CD4-positive, alpha-beta T cell treated with Interleukin-21 for 1 hour (primary cell): ENCODE results near the gene MAPK10.
A peak's percentile ranks its signal among the peaks of the same experiment; 100 is the strongest.

Experiments used
- DNase-seq: peaks from one replicate; pipeline ENCODE4 v3.0.0-alpha.2; 2020

The MAPK10 gene

DNA sequence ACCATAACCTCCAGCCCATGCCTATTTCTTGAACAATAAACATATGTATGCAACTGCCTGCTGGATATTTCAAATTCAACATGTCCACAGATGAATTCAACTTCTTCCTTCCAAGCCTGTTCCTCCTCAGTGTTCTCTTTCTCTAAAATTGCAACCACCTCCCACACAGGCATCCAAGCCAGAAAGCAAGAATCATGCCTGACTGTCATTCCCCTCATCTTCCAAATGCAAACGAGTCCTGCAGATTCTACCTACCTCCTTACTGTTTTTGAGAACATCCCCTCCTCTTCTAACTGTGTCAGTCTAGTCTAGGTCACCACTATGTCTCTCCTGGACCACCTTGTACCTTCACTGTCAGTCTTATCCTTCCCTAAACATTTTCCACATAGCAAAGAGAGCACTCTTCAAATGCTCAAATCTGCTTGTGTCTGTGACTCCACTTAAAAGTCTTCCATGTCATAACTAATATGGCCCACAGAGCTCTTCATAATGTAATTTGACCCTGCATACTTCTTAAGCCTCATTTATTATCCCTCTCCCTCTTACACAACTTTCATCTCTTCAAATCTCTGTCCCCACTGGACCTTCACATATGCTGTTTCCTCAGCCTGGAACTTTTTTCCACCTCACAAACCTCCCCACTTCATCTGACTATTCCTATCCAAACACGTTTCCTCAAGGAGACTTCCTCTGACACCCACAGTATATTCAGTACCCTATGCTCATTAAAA is 25.7 kb downstream of the MAPK10 start:
- no peak for DNase-seq

- no peak for DNase-seq
Observed at GRCh38 chr4:86333236-86333635, 26.6 kb downstream of the MAPK10 start.

- DNase-seq, result no peak
Observed at GRCh38 chr4:86330961-86331742, 28.7 kb downstream of the MAPK10 start.

- peak; percentile 1 for DNase-seq
Observed at GRCh38 chr4:86330411-86330810, 29.4 kb downstream of the MAPK10 start.

DNA sequence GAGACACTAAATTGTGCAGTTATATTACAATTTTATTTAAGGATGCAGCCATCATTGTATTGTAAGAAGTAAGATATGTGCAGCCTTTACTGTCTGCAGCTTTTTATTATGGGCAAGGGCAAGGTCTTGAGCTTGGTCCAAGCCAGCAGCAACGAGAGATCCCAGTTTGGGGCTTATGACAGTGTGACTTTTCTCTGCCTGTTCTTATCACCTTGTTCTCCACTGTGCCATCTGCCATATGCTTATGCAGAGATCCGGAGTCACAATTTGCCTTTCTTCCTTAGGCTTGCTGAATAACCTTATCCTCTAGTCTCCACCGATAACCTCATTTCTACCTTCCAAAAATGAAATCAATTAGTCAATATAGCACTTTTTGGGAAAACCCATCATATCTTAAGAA is 30.4 kb downstream of the MAPK10 start:
- DNase-seq, result no peak

DNA sequence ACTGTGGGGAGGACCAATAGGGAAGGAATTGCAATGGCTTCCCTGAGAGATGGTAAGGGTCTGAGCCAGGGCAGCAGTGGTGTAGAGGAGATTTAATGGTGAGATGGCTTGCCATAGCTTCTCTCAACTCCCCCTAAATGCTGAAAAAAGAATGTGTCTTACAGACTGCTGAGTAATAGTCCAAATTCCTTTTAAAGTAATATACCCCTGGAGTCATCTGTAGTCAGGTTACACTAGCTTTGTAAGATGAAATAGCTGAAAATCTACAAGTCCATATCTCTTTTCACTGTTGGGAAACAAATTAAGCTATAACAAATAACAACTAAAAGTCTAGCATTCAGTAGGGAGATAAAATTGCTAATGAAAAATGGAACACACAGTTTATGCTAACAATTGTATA is 33.5 kb downstream of the MAPK10 start:
- no peak for DNase-seq

DNA sequence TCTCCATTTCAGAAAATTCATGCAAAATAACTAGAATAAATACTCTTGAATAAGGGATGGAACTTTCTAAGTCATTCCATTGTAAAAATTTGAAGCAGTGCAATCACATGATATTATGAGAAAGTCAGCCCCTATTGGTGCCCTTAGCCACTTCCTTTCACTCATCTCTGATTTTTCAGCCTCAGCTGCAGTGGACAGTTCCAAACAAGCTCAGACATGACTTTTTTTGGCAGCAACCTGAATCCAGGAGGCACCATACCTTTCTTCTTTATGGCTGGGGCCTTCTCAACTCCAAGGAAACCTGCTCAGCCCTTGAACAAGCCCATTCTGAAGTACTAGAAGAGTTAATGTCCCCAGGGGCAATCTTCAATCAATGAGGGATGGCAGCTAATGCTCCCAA is 40.5 kb downstream of the MAPK10 start:
- no peak for DNase-seq

- no peak for DNase-seq
Observed at GRCh38 chr4:86315579-86315978, 44.3 kb downstream of the MAPK10 start.

- DNase-seq, result no peak
Observed at GRCh38 chr4:86313656-86314055, 46.2 kb downstream of the MAPK10 start.

DNA sequence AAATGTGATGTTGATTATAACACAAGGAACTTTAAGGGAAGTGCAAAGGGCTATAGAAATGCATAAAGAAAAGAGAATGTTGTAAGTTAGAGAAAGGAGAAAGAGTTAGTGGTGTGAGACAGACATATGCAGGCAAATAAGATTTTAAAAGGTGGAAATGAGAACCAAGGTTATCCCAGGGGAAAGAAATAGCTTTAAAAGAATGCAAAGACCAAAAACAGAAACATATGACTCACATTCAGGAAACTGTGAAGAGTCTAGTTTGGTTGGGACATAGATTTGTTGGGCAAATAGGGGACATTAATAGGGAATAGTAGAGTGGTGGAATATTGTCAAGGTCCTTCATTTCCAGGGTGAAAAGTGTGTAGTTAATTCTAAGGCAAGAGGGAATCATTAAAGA is 52.4 kb downstream of the MAPK10 start:
- DNase-seq, result no peak

GRCh38 chr4:86306816-86307215 is 53.0 kb downstream of the MAPK10 start:
- DNase-seq, result no peak

GRCh38 chr4:86302830-86303229 is 57.0 kb downstream of the MAPK10 start:
- DNase-seq, result no peak

DNA sequence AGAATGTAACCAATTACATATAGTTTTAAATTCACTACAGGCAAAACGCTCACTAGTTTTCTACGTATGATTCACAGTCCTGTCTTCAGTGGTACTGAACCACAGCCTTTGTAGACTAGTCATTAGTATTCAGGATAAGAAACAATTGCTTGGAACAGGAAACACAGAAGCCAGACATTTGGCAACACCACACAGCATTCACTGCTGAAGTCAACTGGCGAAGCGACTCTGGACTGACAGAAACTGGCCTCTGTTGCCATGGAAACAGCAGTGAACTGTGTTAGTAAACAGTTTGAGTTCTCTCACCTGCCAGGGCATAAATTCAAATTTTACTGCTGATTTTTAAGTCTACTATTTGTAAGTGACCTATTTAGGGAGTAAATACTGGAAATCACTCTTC is 57.6 kb downstream of the MAPK10 start:
- no peak for DNase-seq

DNA sequence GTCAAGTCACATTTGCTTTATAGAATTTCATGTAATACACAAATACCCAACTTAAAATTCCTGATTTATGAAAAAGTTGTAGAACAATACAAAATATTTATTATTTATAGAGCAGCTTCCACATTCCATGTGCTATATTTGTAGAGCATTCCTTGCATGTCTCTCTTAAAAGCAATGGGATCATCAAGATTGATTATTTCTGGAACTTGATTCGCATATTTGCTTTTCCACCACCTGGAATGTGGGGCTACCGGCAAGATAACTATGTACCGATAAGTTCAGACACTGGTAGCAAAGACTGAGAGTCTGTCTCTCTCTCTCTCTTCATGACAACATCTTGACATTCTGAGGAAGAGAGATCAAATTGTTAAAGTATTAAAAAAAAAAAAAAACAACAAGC is 59.3 kb downstream of the MAPK10 start:
- DNase-seq, result no peak

GRCh38 chr4:86296865-86297264 is 63.0 kb downstream of the MAPK10 start:
- DNase-seq, result no peak

DNA sequence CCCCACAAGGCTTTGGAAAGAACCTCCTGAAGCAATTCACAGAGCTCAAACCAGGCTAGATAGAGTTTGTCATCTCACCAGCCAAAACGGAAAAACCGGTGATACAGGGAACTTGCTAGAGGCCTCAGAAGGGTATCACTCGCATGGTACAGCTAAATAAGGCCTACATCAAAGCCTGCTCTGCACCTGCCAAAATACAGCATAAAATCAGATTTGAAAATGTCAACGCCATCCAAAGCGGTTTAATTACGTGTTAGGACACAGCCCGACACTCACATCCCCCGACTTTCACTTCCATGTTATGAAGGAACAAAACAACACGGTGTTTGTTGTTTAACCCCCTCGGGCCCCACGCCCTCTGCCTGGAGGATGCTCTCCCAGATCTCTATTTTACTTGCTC is 65.0 kb downstream of the MAPK10 start:
- DNase-seq, result no peak

DNA sequence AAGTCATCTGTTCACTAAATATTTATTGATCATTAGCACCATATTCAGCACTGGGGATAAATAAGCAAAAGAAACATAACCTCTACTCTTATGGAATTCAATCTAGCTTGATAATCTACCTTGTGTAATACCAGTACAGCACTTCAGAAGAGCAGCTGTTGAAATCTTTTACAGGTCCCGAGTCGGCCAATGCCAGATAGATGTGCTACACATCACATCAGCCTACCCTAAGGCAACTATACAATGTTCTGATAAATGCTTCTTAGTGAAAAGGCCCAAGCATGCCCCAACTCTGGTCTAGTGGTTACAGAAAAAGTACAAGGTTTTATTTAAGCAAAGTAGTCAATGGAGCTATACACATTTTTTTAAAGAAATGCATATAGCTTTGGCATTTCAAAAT is 68.7 kb downstream of the MAPK10 start:
- no peak for DNase-seq

- no peak for DNase-seq
Observed at GRCh38 chr4:86286726-86287125, 73.1 kb downstream of the MAPK10 start.

GRCh38 chr4:86283371-86283770 is 76.5 kb downstream of the MAPK10 start:
- no peak for DNase-seq

DNA sequence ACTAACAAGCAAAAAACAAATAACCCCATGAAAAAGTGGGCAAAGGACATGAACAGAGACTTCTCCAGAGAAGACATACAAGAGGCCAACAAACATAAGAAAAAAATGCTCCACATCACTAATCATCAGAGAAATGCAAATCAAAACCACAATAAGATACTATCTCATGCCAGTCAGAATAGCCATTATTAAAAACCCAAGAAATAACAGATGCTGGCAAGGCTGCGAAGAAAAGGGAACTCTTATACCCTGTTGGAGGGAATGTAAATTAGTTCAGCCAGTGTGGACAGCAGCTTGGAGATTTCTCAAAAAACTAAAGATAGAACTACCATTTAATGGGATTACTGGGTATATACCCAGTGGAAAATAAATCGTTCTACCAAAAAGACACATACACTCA is 79.6 kb downstream of the MAPK10 start:
- no peak for DNase-seq

- no peak for DNase-seq
Observed at GRCh38 chr4:86279293-86279960, 80.4 kb downstream of the MAPK10 start.

- DNase-seq, result no peak
Observed at GRCh38 chr4:86278126-86278525, 81.7 kb downstream of the MAPK10 start.

- DNase-seq, result no peak
Observed at GRCh38 chr4:86274642-86275041, 85.2 kb downstream of the MAPK10 start.

DNA sequence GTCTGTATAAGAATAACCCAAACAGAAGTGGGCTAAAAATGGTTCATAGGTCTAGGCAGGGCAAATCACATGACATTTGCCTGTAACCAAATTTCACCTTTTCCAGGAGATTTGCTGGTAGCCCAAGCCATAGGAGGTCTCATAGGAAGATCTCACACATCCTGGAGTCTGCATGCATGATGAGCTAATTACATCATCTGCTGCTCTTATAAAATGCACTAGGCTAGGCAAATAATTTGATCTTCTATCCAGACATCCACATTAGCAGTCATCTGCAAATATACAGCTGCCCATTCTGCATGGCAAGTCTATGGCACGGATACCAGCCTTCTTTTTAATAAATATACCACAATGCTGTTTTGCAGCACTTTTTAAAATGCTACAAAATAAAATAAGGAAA is 87.2 kb downstream of the MAPK10 start:
- no peak for DNase-seq
